PC-3 (cell line): ENCODE results near the gene PCDHGA10. TPM values are rescaled to one million over a fixed set of nuclear protein-coding genes. Genes with fewer than 3 reads are reported as not detected.

Experiments
- ATAC-seq: fragments of 200-7000 bp; cut with Tn5 transposase; 2 replicates; pipeline ENCODE4 v1.9.1; 2020; ENCODE audit warnings: mild to moderate bottlenecking, moderate library complexity
- BruUV-seq: library from RNA; stranded (reverse); fragments of 400-500 nt; replicated peaks from 2 replicates; lab custom pipeline; 2021; lab: Mats Ljungman, UMichigan
- CTCF ChIA-PET: fragments of 300-600 bp; sonication (Branson Sonifier 250); formaldehyde crosslinking; loops from one replicate; lab custom pipeline; 2022; ENCODE audit warnings: antibody characterized with exemption; lab: Charles Lee
- POLR2A ChIA-PET: fragments of 300-600 bp; sonication (Branson Sonifier 250); formaldehyde crosslinking; loops from one replicate; lab custom pipeline; 2022; ENCODE audit warnings: antibody characterized with exemption; ENCODE audit not compliant: unreplicated experiment; lab: Charles Lee
- DNase-seq: peaks from one replicate; pipeline ENCODE4 v3.0.0-alpha.2; 2015
- H2AFZ ChIP-seq: fragments of 300-600 bp; sonication (generic); 2 replicates; pipeline ENCODE4 v1.6.0; 2016; ENCODE audit warnings: antibody characterized with exemption, low read length
- H3F3A ChIP-seq: fragments of 300-600 bp; sonication (generic); one replicate; pipeline ENCODE4 v1.6.0; 2017; ENCODE audit warnings: antibody characterized with exemption, low read length, control low read depth, mild to moderate bottlenecking; ENCODE audit not compliant: unreplicated experiment
- H3K27ac ChIP-seq: fragments of 300-600 bp; sonication (generic); 2 replicates; pipeline ENCODE4 v1.5.1; 2016; ENCODE audit warnings: mild to moderate bottlenecking, low read length
- H3K27me3 ChIP-seq: fragments of 300-600 bp; sonication (generic); 2 replicates; pipeline ENCODE4 v1.6.1; 2016; ENCODE audit warnings: low read length, mixed read lengths
- H3K36me3 ChIP-seq: fragments of 300-600 bp; sonication (generic); 2 replicates; pipeline ENCODE4 v1.6.1; 2016; ENCODE audit warnings: low read depth, mixed run types, low read length, mixed read lengths
- H3K4me1 ChIP-seq: fragments of 300-600 bp; sonication (generic); 2 replicates; pipeline ENCODE4 v1.5.1; 2016; ENCODE audit warnings: low read length; ENCODE audit not compliant: insufficient read depth
- H3K4me2 ChIP-seq: fragments of 300-600 bp; sonication (generic); 2 replicates; pipeline ENCODE4 v1.6.0; 2016; ENCODE audit warnings: low read length
- H3K4me3 ChIP-seq: fragments of 300-600 bp; sonication (generic); 2 replicates; pipeline ENCODE4 v1.5.1; 2016; ENCODE audit warnings: mild to moderate bottlenecking, low read length, mixed read lengths
- H3K79me2 ChIP-seq: fragments of 300-600 bp; sonication (generic); 2 replicates; pipeline ENCODE4 v1.6.1; 2017; ENCODE audit warnings: low read length, mixed read lengths
- H3K9ac ChIP-seq: fragments of 300-600 bp; sonication (generic); 2 replicates; pipeline ENCODE4 v1.6.0; 2016; ENCODE audit warnings: mild to moderate bottlenecking, low read length
- H3K9me2 ChIP-seq: fragments of 300-600 bp; sonication (generic); replicated peaks from 2 replicates; pipeline ENCODE4 v1.6.1; 2016; ENCODE audit warnings: mixed run types, low read length, mixed read lengths
- H3K9me3 ChIP-seq: fragments of 300-600 bp; sonication (generic); 2 replicates; pipeline ENCODE4 v1.6.1; 2016; ENCODE audit warnings: low read length, mixed read lengths
- H4K20me1 ChIP-seq: fragments of 300-600 bp; sonication (generic); 2 replicates; pipeline ENCODE4 v1.6.1; 2016; ENCODE audit warnings: low read length, mixed read lengths
- EZH2 ChIP-seq: fragments of 300-600 bp; sonication (generic); IDR thresholded peaks from one replicate; pipeline ENCODE4 v1.6.1; 2017; ENCODE audit warnings: antibody characterized with exemption, mild to moderate bottlenecking, low read length; ENCODE audit not compliant: unreplicated experiment
- EZH2phosphoT487 ChIP-seq: fragments of 300-600 bp; sonication (generic); IDR thresholded peaks from 2 replicates; pipeline ENCODE4 v1.6.1; 2018; ENCODE audit warnings: mild to moderate bottlenecking, antibody characterized with exemption, low read length, borderline replicate concordance
- intact Hi-C: fragments of 100-400 bp; cut with micrococcal nuclease; formaldehyde crosslinking; loops from 2 replicates; pipeline ENCODE4 v1.9.0; 2023
- total RNA-seq: library from RNA; depleted of rRNA; stranded (reverse); fragments of >200 nt; gene quantifications from 2 replicates; pipeline ENCODE4 v1.2.3, GENCODE V29; 2014
- TF ChIP-seq, protein P1 (sequence below): fragments of 300-600 bp; sonication (generic); conservative IDR thresholded peaks from 2 replicates; pipeline ENCODE4 v1.5.1; 2017; ENCODE audit warnings: antibody characterized with exemption, low read depth, mild to moderate bottlenecking, low read length

The PCDHGA10 gene
- total RNA-seq, 1 experiment from 2014 or later, result 0.84 TPM

DNA sequence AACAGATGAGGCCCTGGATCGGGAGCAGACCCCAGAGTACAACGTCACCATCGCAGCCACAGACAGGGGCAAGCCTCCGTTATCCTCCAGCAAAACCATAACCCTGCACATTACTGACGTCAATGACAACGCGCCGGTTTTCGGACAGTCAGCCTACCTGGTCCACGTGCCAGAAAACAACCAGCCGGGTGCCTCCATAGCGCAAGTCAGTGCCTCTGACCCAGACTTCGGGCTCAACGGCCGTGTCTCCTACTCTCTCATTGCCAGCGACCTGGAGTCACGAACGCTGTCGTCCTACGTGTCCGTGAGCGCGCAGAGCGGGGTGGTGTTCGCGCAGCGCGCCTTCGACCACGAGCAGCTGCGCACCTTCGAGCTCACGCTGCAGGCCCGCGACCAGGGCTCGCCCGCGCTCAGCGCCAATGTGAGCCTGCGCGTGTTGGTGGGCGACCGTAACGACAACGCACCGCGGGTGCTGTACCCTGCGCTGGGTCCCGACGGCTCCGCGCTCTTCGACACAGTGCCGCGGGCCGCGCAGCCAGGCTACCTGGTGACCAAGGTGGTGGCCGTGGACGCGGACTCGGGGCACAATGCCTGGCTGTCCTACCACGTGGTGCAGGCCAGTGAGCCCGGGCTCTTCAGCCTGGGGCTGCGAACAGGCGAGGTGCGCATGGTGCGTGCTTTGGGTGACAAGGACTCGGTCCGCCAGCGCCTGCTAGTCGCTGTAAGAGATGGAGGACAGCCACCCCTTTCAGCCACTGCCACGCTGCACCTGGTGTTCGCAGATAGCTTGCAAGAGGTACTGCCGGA lies 6.5 kb downstream of the PCDHGA10 start:
- H3K9me3 ChIP-seq, result no peaks in the 10 kb centered on the region

DNA sequence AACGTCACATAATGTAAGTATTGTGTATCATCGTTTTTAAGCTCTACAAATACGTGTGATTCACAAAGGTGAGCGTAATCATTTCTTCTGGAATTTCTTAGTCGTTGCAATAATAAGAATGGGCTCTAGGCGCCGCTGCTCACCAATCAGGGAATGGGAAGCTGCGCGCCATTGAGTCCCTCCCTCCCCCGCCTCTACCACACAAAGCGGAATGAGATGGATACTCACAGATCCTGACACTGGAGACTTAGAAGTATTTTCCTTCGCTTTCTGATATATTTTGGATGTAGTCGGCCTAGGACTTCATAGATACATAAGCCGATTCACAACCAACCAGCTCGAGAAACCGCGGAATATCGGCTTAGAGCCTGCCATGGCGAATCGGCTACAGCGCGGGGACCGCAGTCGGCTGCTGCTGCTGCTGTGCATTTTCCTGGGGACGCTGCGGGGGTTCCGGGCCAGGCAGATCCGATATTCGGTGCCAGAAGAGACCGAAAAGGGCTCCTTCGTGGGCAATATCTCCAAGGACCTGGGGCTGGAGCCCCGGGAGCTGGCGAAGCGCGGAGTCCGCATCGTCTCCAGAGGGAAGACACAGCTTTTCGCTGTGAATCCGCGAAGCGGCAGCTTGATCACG lies 8.2 kb downstream of the PCDHGA10 start, which contains the start of gene PCDHGA11:
Gene PCDHGA11 (plus strand): TSS at position 197 of the 634 bp plus-strand sequence. CDS start 177 bp downstream, at position 374.
- Histone ChIP-seq H3F3A (no peaks in the 10 kb centered on the region), H3K9me2 (no peaks in the 10 kb centered on the region), H3K79me2 (no peaks in the 10 kb centered on the region), H3K9ac (no peak within 1 kb of the TSS), H3K4me2 (no peak within 1 kb of the TSS), H4K20me1 (no peaks in the 10 kb centered on the region), H3K27ac (no peak within 1 kb of the TSS), H3K4me1 (no peaks in the 10 kb centered on the region), H3K27me3 (no peaks in the 10 kb centered on the region), H3K36me3 (no peaks in the 10 kb centered on the region; the same call in 1 of the 2 replicates), H3K9me3 (no peaks in the 10 kb centered on the region), H2AFZ (no peak within 1 kb of the TSS), H3K4me3 (no peak within 1 kb of the TSS)
- TF ChIP-seq, protein P1, sequence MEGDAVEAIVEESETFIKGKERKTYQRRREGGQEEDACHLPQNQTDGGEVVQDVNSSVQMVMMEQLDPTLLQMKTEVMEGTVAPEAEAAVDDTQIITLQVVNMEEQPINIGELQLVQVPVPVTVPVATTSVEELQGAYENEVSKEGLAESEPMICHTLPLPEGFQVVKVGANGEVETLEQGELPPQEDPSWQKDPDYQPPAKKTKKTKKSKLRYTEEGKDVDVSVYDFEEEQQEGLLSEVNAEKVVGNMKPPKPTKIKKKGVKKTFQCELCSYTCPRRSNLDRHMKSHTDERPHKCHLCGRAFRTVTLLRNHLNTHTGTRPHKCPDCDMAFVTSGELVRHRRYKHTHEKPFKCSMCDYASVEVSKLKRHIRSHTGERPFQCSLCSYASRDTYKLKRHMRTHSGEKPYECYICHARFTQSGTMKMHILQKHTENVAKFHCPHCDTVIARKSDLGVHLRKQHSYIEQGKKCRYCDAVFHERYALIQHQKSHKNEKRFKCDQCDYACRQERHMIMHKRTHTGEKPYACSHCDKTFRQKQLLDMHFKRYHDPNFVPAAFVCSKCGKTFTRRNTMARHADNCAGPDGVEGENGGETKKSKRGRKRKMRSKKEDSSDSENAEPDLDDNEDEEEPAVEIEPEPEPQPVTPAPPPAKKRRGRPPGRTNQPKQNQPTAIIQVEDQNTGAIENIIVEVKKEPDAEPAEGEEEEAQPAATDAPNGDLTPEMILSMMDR, result no peak; the same call in 1 of the 2 replicates
- no peak for TF ChIP-seq EZH2phosphoT487
- no peak for TF ChIP-seq EZH2
- ATAC-seq, result no peak
- intact Hi-C loops, result no loop called here
- POLR2A ChIA-PET, result no interaction called here
- no TSS peak for BruUV-seq
- CTCF ChIA-PET, result interaction anchor here (0.6 kb wide), 1 partner anchor 250 kb away, joined by 3 read pairs; no protein-coding TSS in a partner anchor
- no peak for DNase-seq

More for the DNA sequence above, 6.5 kb downstream of the PCDHGA10 start:
- BruUV-seq, result no TSS peak
- H3K27ac ChIP-seq, result no peak overlapping the region
- ATAC-seq, result no peak
- no peaks in the 10 kb centered on the region for H3F3A ChIP-seq
- H3K4me1 ChIP-seq, result no peaks in the 10 kb centered on the region
- no peak overlapping the region for H3K4me2 ChIP-seq
- no peaks in the 10 kb centered on the region for H3K9me2 ChIP-seq
- TF ChIP-seq, protein P1, result no peak
- TF ChIP-seq EZH2 (no peak), EZH2phosphoT487 (no peak)
- H3K4me3 ChIP-seq, result no peak overlapping the region
- POLR2A ChIA-PET, result no interaction called here
- no peak overlapping the region for H2AFZ ChIP-seq
- H3K36me3 ChIP-seq, result no peaks in the 10 kb centered on the region; the same call in 1 of the 2 replicates
- H3K79me2 ChIP-seq, result no peaks in the 10 kb centered on the region
- intact Hi-C loops, result no loop called here
- no peaks in the 10 kb centered on the region for H3K27me3 ChIP-seq
- no peaks in the 10 kb centered on the region for H4K20me1 ChIP-seq
- CTCF ChIA-PET, result no interaction called here
- no peak for DNase-seq
- H3K9ac ChIP-seq, result no peak overlapping the region
